Fibroblast of the aortic adventitia (primary cell): ENCODE measurements around the gene ETAA1. TPM values are rescaled to one million over a fixed set of nuclear protein-coding genes. Genes with fewer than 3 reads are reported as not detected.
A peak's percentile ranks its signal among the peaks of the same experiment; 100 is the strongest.

Experiments used
- DNase-seq: peaks from one replicate; pipeline ENCODE4 v3.0.0-alpha.2; 2010; ENCODE audit warnings: low read depth
- H3K4me3 ChIP-seq: 2 replicates; pipeline ENCODE4 v1.5.1; 2011; ENCODE audit warnings: low read depth, mild to moderate bottlenecking, control low read depth, low read length, moderate library complexity
- CTCF ChIP-seq: IDR thresholded peaks from 2 replicates; pipeline ENCODE4 v1.5.1; 2011; ENCODE audit warnings: mild to moderate bottlenecking, low read length, control low read depth, inconsistent platforms; ENCODE audit not compliant: insufficient read depth
- total RNA-seq: library from RNA; depleted of rRNA; stranded (reverse); fragments of >200 nt; gene quantifications from 2 replicates; pipeline ENCODE4 v1.2.3, GENCODE V29; 2012; ENCODE audit warnings: low replicate concordance

ETAA1 gene
- 20.0 and 27.6 TPM in 2 replicates for total RNA-seq

- H3K4me3 ChIP-seq: peak within 1 kb of the TSS; percentile 74
- TF ChIP-seq CTCF: no peak
- peak; percentile 87 for DNase-seq
Observed at GRCh38 chr2:67397143-67397986, at the start of gene ETAA1. TSS of gene ETAA1 (plus strand) at chr2:67397333. CDS start at chr2:67397449, 116 bp downstream.

- H3K4me3 ChIP-seq: no peak overlapping the region
- no peak for DNase-seq
- no peak for TF ChIP-seq CTCF
Observed at GRCh38 chr2:67366832-67367412, 30.2 kb upstream of the ETAA1 start.

GRCh38 chr2:67374481-67374880, 22.7 kb upstream of the ETAA1 start:
- H3K4me3 ChIP-seq: peak overlapping the region; percentile 34
- peak; percentile 51 for DNase-seq
- no peak for TF ChIP-seq CTCF

- no peak for TF ChIP-seq CTCF
- peak; percentile 58 for DNase-seq
- no peak overlapping the region for H3K4me3 ChIP-seq
Observed at GRCh38 chr2:67374949-67375348, 22.2 kb upstream of the ETAA1 start.

- DNase-seq: no peak
- TF ChIP-seq CTCF: no peak
- H3K4me3 ChIP-seq: no peak overlapping the region
Observed at GRCh38 chr2:67378555-67378954, 18.6 kb upstream of the ETAA1 start.

GRCh38 chr2:67379048-67379447, 18.1 kb upstream of the ETAA1 start:
- no peak for TF ChIP-seq CTCF
- H3K4me3 ChIP-seq: no peak overlapping the region
- no peak for DNase-seq
